HG02588 (cell line): Measurements from ENCODE around the gene ALB.
"Not testable (repeated sequence)": the region's sequence is repeated elsewhere in the genome, so short reads cannot be mapped to it uniquely, and the experiment has no call there.

Source experiments
- ATAC-seq: cut with Tn5 transposase; IDR thresholded peaks from one replicate; pipeline ENCODE4 v1.9.1; 2021; ENCODE audit warnings: mild to moderate bottlenecking, moderate library complexity; ENCODE audit not compliant: unreplicated experiment

The ALB gene

DNA sequence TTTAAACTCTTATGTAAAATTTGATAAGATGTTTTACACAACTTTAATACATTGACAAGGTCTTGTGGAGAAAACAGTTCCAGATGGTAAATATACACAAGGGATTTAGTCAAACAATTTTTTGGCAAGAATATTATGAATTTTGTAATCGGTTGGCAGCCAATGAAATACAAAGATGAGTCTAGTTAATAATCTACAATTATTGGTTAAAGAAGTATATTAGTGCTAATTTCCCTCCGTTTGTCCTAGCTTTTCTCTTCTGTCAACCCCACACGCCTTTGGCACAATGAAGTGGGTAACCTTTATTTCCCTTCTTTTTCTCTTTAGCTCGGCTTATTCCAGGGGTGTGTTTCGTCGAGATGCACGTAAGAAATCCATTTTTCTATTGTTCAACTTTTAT is at the start of gene ALB:
TSS of gene ALB (plus strand) at position 246 of the 400 bp plus-strand sequence. CDS start at position 287, 41 bp downstream.
- no peak for ATAC-seq

GRCh38 chr4:73357174-73357573 is 46.9 kb upstream of the ALB start:
- ATAC-seq = not testable (repeated sequence)

GRCh38 chr4:73369506-73370199 is 34.4 kb upstream of the ALB start:
- ATAC-seq = not testable (repeated sequence)

DNA sequence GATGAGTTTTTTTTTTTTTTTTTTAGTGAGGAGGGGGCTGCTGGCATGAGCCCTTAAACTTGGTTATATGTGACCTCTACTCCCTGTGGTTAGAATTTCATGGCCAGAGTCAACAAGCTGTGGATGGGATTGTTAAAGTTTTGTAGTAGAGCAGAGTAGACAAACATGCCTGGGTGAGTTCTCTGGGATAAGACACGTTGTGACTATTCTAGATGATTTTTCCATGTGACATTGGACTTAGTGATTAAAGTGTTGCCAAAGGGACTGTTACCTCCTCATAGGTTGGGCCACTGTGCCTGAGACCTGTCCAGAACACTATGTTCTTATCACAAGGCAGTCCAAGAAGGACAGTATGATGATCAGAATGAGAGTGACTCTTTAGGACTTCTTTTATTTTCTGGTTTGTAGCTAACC is 28.8 kb upstream of the ALB start:
- ATAC-seq = no peak

- no peak for ATAC-seq
Measured at GRCh38 chr4:73376251-73376650, 27.8 kb upstream of the ALB start.

- ATAC-seq = no peak
Measured at GRCh38 chr4:73376976-73377375, 27.1 kb upstream of the ALB start.

- no peak for ATAC-seq
Measured at GRCh38 chr4:73378887-73379286, 25.2 kb upstream of the ALB start.

- ATAC-seq = no peak
Measured at GRCh38 chr4:73379946-73380345, 24.1 kb upstream of the ALB start.

DNA sequence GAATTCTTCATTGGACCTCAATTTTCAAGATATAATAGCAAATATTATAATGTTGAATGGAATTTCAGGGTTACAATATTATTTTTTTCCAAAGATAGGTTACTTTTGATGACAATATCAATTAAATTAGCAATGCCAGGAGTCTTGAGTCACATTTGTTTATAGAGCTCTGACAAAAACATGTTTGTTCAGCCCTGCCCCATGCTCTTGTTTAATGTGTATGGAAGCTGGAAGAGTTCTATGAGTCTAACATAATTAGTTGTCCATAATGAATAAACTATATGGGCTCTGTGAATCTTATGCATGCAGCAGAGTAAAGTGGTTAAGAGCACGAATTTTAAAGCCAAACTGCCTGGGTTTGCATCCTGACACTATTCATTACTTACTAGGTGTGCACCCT is 22.9 kb upstream of the ALB start:
- no peak for ATAC-seq

- no peak for ATAC-seq
Measured at GRCh38 chr4:73383452-73383851, 20.6 kb upstream of the ALB start.

DNA sequence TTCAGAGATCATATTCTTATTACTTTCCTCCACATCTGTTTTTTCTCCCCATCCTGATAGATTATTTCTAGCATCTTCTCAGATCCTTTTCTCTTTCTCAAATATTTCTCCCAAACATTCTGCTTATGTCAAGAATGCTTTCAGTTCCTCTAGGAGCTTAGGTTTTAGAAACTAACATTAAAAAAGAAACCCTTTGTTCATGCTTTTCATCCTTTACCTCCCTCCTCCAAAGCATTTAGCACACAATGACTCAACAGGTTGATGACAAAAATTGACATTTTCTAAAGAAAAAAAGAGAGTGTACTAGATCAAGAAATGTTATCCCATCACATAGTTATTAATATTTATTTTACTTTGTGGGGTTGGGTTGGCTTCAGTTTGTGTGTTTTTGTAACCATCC is 16.5 kb upstream of the ALB start:
- ATAC-seq = peak; percentile 54

DNA sequence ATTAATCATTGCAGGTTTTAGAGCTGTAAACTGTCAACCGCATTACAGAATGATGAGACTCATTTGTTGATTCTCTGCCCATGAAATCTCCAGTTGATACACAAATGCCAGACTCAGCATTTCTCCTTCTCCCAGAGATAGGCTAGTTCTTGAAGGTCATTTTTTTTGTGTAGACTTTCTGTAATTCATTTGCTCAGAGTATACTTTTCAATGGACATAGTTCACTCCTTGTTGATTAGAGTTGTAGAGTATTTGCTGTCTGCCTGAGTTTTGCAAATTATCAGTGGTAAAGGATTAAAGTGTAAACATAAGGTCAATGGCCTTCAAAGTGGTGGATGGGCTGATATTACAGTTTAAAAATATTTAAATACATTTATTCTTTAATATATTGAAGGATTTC is 15.2 kb upstream of the ALB start:
- no peak for ATAC-seq

GRCh38 chr4:73389663-73390062 is 14.4 kb upstream of the ALB start:
- not testable (repeated sequence) for ATAC-seq

DNA sequence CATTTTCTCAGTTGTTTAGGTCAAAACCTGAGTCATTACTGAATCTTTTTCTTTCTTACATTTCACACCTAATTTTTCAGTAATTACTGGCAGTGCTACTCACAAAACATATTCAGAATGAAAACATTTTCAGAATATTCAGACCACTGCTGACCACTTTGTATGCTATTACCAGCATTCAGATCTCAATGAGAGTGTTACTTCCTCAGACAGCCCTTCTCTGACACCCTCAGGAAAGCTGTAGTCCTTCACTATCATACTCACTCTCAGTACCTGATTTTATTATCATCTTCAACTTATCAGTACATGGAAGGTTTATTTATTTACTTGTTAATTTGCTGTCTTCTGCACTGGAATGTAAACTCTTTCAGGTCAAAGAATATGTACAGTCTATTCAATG is 12.3 kb upstream of the ALB start:
- no peak for ATAC-seq

GRCh38 chr4:73392936-73393335 is 11.2 kb upstream of the ALB start:
- ATAC-seq = no peak

- no peak for ATAC-seq
Measured at GRCh38 chr4:73396304-73396703, 7.8 kb upstream of the ALB start.

DNA sequence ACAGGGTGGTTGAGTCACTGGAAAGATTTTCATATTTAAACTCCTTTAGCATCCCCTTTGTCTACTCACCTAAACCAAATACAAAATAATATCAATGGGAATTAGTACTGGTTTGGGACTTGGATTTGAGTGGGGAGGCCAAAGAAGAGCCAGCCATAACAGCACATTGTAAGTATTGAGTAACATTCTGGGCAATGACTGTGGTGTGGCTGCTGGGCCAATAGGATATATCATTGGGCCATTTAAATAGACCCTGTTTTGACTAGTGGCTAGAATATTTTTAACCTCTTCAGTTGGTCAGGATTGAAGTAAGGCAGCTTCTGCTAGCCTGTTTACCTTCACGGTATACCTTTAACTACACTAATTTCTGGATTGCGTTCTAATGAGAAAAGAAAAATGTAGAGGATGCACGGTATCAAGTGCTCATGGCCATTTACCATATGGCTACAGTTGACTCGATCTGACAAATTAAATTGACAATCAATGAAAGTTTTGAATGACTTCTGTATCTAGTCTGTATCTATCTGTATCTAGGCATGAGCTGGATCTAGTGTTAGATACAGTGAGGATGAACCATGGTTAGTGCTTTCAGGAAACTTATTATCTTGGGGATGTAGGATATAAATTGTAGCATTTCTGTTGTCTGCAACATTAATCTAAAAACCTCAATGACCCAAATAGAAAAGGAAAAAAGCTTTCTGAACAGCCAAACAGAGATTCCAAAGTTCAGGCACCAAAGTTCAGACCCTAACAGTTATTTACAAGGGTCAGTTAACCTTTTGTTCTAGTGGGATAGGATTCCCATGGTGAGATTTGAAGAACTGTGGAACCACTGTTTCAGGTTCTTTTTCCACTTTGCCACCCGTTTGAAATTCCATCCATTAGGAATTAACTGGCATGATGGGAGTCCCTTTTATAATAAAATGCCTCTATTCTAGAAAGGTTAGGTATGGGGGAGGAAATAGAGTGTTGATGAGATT is 6.8 kb upstream of the ALB start:
- ATAC-seq = no peak

DNA sequence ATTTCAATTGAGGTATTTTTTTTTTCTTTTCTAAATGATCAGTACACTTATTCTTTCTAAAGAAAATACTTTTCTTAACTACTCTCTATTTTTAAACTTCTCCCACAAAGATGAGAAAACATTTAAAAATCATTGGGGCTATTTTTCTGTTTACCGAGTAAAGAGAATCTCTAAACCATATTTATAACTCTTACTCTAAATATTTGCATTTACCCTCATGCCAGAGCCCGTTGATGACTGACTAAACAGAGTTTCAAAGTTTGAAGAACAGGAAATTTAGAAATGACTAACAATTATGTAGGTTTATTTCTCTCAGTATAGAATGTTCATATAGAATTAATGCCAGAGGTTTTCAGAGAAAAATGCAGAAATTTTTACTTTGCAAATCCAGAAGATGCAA is 2.7 kb upstream of the ALB start:
- no peak for ATAC-seq

DNA sequence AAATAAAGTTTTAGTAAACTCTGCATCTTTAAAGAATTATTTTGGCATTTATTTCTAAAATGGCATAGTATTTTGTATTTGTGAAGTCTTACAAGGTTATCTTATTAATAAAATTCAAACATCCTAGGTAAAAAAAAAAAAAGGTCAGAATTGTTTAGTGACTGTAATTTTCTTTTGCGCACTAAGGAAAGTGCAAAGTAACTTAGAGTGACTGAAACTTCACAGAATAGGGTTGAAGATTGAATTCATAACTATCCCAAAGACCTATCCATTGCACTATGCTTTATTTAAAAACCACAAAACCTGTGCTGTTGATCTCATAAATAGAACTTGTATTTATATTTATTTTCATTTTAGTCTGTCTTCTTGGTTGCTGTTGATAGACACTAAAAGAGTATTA is 370 bp downstream of the ALB start:
- no peak for ATAC-seq

GRCh38 chr4:73405138-73405537 is 1.1 kb downstream of the ALB start:
- ATAC-seq = no peak

DNA sequence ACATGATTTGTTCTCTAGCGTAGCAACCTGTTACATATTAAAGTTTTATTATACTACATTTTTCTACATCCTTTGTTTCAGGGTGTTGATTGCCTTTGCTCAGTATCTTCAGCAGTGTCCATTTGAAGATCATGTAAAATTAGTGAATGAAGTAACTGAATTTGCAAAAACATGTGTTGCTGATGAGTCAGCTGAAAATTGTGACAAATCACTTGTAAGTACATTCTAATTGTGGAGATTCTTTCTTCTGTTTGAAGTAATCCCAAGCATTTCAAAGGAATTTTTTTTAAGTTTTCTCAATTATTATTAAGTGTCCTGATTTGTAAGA is 2.4 kb downstream of the ALB start:
- ATAC-seq = no peak

DNA sequence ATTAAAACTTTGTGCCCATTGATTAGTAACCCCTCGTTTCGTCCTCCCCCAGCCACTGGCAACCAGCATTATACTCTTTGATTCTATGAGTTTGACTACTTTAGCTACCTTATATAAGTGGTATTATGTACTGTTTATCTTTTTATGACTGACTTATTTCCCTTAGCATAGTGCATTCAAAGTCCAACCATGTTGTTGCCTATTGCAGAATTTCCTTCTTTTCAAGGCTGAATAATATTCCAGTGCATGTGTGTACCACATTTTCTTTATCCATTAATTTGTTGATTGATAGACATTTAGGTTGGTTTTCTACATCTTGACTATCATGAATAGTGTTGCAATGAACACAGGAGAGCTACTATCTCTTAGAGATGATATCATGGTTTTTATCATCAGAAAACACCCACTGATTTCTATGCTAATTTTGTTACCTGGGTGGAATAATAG is 3.2 kb downstream of the ALB start:
- ATAC-seq = no peak
